ENCODE measurements around the gene CWH43.
"Not testable (repeated sequence)": the region's sequence is repeated elsewhere in the genome, so short reads cannot be mapped to it uniquely, and the experiment has no call there.

Gene CWH43

DNA sequence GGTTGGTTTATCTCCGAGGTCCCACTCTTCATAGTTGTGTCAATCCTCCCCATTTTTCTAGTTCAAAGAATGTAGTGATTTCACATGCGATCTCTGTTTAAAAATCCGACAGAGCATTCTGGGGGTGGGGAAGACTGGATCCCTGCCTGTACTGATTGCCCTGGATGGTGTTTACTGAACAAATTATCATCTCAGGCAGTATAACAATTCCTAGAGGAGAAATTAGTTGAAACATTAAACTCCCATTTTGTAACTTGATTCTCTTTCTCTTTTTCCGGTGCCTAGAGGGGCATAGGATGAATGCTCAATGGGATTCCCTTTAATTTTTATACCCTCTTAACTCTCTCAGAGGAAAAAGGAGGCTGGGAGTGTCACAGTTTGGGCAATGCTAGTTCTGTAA is 10.0 kb upstream of the CWH43 start:
- DNase-seq = no peak

- DNase-seq = no peak
These were observed 6.0 kb upstream of the CWH43 start for GRCh38 chr4:48979914-48980579.

DNA sequence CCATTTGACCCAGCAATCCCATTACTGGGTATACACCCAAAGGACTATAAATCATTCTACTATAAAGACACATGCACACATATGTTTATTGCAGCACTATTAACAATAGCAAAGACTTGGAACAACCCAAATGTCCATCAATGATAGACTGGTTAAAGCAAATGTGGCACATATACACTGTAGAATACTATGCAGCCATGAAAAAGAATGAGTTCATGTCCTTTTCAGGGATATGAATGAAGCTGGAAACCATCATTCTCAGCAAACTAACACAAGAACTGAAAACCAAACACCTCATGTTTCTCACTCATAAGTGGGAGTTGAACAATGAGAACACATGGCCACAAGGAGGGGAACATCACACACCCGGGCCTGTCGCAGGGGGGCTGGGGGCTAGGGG is 2.1 kb upstream of the CWH43 start:
- not testable (repeated sequence) for DNase-seq

- DNase-seq = no peak
These were observed 486 bp upstream of the CWH43 start for GRCh38 chr4:48985602-48985975.

DNA sequence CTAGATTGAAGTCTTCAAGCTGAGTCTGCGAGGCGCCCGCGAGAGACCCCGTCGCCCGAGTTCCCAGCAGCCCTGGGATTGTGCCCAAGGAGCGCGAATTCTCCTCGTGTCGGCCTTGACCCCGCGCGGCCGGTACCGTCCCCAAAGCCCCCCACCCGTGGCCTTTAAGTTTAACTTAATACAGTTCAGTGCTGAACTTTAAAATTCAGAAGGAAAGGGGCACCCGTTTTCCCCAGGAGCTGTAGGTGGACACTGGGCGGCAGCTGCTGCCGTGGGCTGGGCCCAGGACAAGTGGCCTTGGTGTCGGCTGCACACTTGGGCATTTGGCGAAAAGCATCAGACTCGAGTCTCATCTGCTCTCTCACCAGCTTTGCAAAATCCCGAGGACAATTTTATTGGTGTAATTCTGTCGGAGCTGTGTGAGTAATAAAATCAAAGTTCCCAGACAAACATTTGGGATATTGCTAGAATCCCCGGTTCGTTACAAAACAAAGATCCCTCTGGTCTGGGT is 634 bp downstream of the CWH43 start:
- DNase-seq = no peak

DNA sequence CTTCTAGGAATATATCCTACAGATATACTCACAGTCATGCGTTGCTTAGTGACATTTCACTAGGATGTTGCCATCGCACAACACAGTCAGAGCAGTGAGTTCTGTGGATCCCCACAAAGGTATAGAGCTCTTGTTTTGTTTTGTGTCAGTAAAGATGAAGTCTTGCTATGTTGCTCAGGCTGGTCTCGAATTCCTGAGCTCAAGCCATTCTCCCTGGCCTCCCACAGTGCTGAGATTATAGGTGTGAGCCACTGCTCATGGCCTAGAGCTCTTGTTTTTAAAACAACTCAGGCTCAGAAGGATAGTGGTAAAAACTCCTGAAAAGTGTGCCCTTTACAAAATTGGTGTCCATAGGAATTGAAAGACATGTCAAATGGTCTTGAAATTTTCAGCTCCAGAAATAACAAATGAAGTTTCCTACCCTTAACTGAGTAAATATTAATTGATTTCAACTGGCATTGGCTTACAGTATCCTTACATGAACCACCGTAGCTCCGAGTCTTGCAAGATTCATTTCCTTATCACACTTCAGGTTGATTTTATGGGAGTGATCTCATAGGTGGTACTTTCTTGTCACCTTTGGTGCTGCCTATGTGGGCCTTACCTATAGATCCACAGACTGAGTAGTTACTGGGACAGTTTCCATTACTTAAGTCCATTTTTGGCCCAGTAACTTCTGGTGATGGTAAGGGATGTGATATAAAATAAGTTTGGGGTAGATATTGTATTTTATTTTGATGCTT is 3.6 kb downstream of the CWH43 start:
- DNase-seq = no peak

- DNase-seq = no peak
These were observed 5.3 kb downstream of the CWH43 start for GRCh38 chr4:48991357-48991756.

DNA sequence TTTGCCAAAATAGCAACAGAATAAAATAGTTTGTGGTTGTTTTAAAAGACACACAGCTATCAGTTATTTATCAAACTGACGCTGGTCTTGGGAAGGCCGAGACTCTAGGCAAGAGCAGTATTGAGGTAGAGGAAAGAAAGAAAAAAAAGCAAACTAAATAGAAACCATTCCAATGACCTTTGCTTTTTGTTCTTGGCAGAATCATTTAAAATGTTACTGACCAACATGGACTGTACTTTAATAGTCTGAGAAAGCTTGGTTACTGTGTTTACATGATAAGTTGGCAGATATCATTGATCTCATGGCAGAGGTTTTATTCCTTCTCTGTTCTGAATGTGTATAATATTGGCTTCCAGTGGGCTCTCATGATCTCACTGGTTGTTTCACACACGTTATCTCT is 11.9 kb downstream of the CWH43 start:
- no peak for DNase-seq

DNA sequence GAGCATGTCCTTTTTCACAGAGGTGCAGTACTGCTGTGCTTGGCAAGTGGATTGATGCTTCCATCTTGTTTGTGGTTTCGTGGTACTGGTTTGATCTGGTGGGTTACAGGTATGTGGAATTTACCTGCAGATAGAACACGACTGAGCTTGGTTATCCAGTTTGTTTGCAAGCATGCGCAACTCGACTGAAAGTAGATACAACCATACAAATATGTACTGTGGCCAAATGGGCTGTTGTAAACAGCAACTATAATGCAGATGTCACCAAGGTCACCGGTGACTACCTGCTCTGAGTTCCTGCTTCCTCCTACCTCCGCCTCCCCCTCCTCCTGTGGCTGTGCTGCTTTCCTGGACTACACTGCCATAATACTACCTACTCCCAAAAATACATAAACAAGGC is 12.4 kb downstream of the CWH43 start:
- DNase-seq = no peak

- DNase-seq = no peak
These were observed 14.7 kb downstream of the CWH43 start for GRCh38 chr4:49000806-49001205.

DNA sequence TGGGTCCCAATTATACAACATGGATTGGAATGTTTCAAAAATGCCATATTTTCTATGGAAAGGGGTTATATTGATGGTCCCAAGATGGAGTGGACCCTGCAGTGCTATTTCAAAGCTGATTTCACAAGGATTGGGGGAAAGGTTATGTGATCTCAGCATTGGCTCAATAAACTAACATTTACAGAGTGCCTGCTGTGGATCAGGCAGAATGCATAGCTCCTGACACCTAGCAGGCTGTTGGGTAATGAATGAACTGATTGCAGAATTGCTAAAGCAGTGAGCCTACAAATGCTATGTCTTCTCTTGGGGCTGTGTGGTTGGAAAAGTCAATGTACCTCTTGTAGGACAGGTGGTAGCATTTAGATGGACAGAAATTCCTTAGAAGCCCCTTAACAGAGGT is 16.9 kb downstream of the CWH43 start:
- no peak for DNase-seq

- DNase-seq = no peak
These were observed 32.7 kb downstream of the CWH43 start for GRCh38 chr4:49018718-49019295.

DNA sequence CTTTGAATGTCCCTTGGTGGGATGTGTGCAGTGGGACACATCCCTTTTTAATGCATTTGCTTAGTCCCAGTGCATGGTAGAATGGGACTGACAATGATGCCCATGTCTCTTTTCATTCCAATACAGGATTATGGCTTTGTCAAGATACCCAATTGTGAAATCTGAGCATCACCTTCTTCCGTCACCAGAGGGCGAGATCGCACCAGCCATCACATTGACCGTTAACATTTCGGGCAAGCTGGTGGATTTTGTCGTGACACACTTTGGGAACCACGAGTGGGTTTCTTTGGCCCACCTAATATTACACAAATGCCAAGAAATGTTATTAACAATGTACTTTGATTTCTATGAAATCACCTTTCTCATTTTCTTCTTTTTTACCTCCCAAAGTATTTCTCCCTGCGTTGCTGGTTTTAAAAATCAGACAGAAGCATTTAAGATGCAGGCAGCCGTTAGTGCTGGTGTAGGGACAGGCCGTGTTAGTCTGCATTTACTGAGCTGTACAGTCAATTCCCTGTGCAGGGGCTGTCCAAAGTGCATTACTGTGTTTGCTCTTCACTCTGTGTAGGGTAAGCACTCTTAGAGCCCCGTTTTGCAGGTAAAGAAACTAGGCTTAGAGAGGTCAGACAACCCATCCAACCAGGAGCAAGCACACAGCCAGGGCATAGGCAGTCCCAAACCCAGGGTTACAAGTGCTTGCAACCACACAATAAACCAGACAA is 46.5 kb downstream of the CWH43 start:
- DNase-seq = peak; percentile 0

DNA sequence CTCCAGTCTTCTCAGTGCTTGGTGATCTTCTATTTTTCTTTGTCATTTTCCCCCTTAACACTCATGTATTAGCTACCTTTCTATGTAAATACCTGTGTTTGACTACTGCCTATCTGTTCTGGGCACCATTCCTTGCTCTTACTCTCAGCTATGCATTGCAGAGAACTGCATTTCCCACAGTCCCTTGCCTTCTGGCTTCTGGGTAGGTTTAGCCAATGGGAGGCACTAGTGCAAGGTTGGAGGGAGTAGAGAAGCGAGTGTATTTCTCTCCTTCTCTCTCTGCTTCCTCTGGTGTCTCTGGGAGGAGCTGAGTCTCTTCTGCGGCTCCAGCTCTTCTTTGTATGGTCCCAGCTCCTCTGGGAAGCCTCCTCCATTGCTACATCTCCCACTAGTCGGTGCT is 50.5 kb downstream of the CWH43 start:
- no peak for DNase-seq

GRCh38 chr4:49044270-49044669 is 58.2 kb downstream of the CWH43 start:
- no peak for DNase-seq

GRCh38 chr4:49058306-49058705 is 72.2 kb downstream of the CWH43 start:
- DNase-seq = no peak

DNA sequence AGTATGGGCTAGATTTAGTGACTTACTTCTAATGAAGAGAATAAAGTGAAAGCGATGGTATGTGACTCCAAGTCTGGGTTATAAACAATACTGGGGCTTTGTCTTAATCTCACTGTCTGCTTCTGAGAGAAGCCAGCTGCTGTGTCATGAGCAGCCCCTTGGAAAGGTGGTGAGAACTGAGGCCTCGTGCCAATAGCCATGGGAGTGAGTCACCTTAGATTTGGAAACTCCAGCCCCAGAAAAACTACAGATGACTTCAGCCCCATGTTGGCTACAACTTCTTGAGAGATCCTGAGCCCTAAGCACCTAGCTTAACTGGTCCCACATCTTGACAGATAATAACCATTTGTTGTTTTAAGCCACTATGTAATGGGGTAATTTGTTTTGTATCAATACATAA is 77.6 kb downstream of the CWH43 start:
- no peak for DNase-seq

GRCh38 chr4:49072196-49072595 is 86.1 kb downstream of the CWH43 start:
- DNase-seq = not testable (repeated sequence)

DNA sequence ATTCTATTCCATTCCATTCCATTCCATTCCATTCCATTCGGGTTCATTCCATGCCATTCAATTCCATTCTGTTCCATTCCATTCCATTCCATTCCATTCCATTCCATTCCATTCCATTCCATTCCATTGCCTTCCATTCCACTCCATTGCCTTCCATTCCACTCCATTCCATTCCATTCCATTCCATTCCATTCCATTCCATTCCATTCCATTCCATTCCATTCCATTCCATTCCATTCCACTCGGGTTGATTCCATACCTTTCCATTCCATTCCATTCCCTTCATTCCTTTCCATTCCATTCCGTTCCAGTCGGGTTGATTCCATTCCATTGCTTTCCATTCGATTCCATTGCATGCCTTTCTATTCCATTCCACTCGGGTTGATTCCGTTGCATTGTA is 105.8 kb downstream of the CWH43 start:
- not testable (repeated sequence) for DNase-seq

GRCh38 chr4:49092608-49093135 is 106.6 kb downstream of the CWH43 start:
- DNase-seq = peak; percentile 24

DNA sequence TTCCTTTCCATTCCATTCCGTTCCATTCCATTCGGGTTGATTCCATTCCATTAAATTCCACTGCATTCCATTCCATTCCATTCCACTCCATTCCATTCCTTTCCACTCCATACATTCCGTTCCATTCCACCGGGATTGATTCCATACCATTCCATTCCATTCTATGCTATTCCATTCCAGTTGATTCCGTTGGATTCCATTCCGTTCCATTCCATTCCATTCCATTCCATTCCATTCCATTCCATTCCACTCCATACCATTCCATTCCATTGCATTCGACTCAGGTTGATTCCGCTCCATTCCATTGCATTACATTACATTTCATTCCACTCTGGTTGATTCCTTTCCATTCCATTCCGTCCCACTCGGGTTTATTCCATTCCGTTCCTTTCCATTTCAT is 110.1 kb downstream of the CWH43 start:
- not testable (repeated sequence) for DNase-seq

DNA sequence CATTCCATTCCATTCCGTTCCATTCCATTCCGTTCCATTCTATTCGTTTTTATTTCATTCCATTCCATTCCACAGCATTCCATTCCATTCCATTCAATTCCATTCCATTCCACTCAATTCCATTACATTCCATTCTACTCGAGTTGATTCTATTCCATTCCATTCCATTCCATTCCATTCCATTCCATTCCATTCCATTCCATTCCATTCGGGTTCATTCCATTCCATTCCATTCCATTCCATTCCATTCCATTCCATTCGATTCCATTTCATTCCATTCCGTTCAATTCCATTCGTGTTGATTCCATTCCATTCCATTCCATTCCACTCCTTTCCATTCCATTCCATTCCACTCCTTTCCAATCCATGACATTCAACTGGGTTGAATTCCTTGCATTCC is 110.6 kb downstream of the CWH43 start:
- not testable (repeated sequence) for DNase-seq

DNA sequence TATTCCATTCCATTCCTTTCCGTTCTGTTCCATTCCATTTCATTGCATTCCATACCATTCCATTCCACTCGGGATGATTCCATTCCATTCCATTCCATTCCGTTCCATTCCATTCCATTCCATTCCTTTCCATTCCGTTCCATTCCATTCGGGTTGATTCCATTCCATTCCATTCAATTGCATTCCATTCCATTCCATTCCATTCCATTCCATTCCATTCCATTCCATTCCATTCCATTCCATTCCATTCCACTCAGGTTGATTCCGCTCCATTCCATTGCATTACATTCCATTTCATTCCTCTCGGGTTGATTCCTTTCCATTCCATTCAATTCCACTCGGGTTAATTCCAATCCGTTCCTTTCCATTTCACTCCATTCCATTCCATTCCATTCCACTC is 111.0 kb downstream of the CWH43 start:
- not testable (repeated sequence) for DNase-seq
